Measurements from ENCODE around the gene NDE1. TPM values are rescaled to one million over a fixed set of nuclear protein-coding genes. Genes with fewer than 3 reads are reported as not detected.

The NDE1 gene
- total and polyA plus RNA-seq, 2 donors (not counting 3 experiments of a cell fraction or from before 2014, with no cell fraction given), result 28.0 to 90.2 TPM

DNA sequence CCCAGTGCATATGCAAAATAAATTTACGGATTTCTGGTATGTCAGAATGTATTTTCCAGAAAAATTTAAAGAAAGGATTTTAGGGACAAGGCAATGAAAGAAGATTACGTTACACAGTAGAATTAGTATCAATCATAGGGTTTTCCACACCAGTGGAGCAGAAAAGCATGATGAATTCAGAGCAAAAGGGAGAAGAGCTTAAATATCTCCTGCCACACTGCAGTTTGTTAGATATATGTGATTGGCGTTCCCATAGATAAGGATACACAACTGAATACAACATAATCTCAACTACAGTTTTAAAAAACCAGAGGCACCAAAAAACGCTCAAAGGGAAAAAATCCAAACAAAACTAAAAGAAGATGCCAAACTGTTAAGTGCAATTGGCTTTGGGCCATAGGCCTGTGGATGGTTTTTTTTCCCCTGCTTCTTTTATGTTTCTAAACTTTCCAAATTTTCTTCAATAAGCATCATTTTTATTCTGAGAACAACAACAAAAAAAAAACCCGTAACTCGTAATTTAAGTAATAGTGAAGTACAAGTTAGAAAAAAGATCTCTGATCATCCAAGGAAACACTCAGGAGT, 29.3 kb upstream of the NDE1 start:
- FAIRE-seq, result no peak
- Histone ChIP-seq H3K4me2 (ENCODE audit: insufficient read depth, low read length) (no peak overlapping the region), H3K4me1 (ENCODE audit: control insufficient read depth, extremely low read depth, insufficient read depth, low read length) (no peaks in the 10 kb centered on the region), H3K27me3 (ENCODE audit: control insufficient read depth in 2 of 2, insufficient read depth in 2 of 2, low read length in 2 of 2) (no peaks in the 10 kb centered on the region), H3K27ac (ENCODE audit: insufficient read depth, low read depth, low read length) (no peak overlapping the region), H3K36me3 (ENCODE audit: control insufficient read depth in 2 of 2, extremely low read depth in 1 of 2, insufficient read depth in 2 of 2, low read length in 2 of 2) (peaks cover 28 to 50% of the 10 kb centered on the region in 2 experiments), H4K20me1 (replicated peaks; ENCODE audit: control insufficient read depth, extremely low read depth, insufficient read depth, low read length) (no peaks in the 10 kb centered on the region), H3K4me3 (replicated peaks in 1 of 3; ENCODE audit: insufficient read depth in 1 of 3, low read depth in 1 of 3, low read length in 3 of 3) (no peak overlapping the region), H3K9ac (replicated peaks; ENCODE audit: extremely low read depth, insufficient read depth, low read length) (no peak overlapping the region), H3K9me3 (replicated peaks; ENCODE audit: control insufficient read depth, insufficient read depth, low read length) (no peaks in the 10 kb centered on the region), H3K9me1 (replicated peaks; ENCODE audit: control insufficient read depth, extremely low read depth, insufficient read depth, low read length) (no peaks in the 10 kb centered on the region), H3K79me2 (ENCODE audit: control insufficient read depth, insufficient read depth, low read length) (no peaks in the 10 kb centered on the region), H2AFZ (ENCODE audit: low read depth, low read length) (no peak overlapping the region)
- dilution Hi-C loops (cut with MboI; ENCODE audit: extremely low pct_ligation_motif_present, low sequenced_read_pairs) (no loop called here), intact Hi-C loops (cut with micrococcal nuclease) (no loop called here)
- no peak for DNase-seq (ENCODE audit: low read depth, low spot score)
- ChIA-PET POLR2A (no interaction called here), CTCF (interaction anchor here (1.2 kb wide), 1 partner anchor 10 kb away, joined by 3 read pairs; no protein-coding TSS in a partner anchor)
- BruUV-seq (replicated peaks), result no TSS peak
- TF ChIP-seq, protein P1, sequence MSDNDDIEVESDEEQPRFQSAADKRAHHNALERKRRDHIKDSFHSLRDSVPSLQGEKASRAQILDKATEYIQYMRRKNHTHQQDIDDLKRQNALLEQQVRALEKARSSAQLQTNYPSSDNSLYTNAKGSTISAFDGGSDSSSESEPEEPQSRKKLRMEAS (IDR thresholded peaks at IDR 0.05; ENCODE audit: insufficient read depth, insufficient read length), result no peak
- no peak for TF ChIP-seq POLR2A (IDR thresholded peaks at IDR 0.05; ENCODE audit: low read depth, low read length)
- TF ChIP-seq MYC (IDR thresholded peaks at IDR 0.05; ENCODE audit: low read depth, low read length), result no peak
- no peak for TF ChIP-seq POLR2AphosphoS5 (IDR thresholded peaks at IDR 0.05; ENCODE audit: insufficient read depth, low read depth, low read length)
- TF ChIP-seq EZH2 (IDR thresholded peaks at IDR 0.05; ENCODE audit: borderline replicate concordance, low read depth, low read length, severe bottlenecking), result no peak
- TF ChIP-seq, protein P2, sequence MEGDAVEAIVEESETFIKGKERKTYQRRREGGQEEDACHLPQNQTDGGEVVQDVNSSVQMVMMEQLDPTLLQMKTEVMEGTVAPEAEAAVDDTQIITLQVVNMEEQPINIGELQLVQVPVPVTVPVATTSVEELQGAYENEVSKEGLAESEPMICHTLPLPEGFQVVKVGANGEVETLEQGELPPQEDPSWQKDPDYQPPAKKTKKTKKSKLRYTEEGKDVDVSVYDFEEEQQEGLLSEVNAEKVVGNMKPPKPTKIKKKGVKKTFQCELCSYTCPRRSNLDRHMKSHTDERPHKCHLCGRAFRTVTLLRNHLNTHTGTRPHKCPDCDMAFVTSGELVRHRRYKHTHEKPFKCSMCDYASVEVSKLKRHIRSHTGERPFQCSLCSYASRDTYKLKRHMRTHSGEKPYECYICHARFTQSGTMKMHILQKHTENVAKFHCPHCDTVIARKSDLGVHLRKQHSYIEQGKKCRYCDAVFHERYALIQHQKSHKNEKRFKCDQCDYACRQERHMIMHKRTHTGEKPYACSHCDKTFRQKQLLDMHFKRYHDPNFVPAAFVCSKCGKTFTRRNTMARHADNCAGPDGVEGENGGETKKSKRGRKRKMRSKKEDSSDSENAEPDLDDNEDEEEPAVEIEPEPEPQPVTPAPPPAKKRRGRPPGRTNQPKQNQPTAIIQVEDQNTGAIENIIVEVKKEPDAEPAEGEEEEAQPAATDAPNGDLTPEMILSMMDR (IDR thresholded peaks at IDR 0.05; ENCODE audit: extremely low read depth in 1 of 2, insufficient read depth in 1 of 2, low read depth in 1 of 2, low read length in 2 of 2), result no peak
- no peak for TF ChIP-seq GATA2 (IDR thresholded peaks at IDR 0.05; ENCODE audit: insufficient read depth, insufficient read length, low read depth, low read length)
- TF ChIP-seq JUN (IDR thresholded peaks at IDR 0.05; ENCODE audit: borderline replicate concordance, insufficient read depth, insufficient read length, low read depth), result no peak

Measured in endothelial cell of umbilical vein (primary cell).